ENCODE data around the gene HLTF. TPM values are rescaled to one million over a fixed set of nuclear protein-coding genes. Genes with fewer than 3 reads are reported as not detected.

Gene HLTF
- total and polyA plus RNA-seq, 2 of the 13 experiments (the other 11 are each of a cell fraction or from before 2014, with no cell fraction given) = 12.0 to 22.9 TPM

DNA sequence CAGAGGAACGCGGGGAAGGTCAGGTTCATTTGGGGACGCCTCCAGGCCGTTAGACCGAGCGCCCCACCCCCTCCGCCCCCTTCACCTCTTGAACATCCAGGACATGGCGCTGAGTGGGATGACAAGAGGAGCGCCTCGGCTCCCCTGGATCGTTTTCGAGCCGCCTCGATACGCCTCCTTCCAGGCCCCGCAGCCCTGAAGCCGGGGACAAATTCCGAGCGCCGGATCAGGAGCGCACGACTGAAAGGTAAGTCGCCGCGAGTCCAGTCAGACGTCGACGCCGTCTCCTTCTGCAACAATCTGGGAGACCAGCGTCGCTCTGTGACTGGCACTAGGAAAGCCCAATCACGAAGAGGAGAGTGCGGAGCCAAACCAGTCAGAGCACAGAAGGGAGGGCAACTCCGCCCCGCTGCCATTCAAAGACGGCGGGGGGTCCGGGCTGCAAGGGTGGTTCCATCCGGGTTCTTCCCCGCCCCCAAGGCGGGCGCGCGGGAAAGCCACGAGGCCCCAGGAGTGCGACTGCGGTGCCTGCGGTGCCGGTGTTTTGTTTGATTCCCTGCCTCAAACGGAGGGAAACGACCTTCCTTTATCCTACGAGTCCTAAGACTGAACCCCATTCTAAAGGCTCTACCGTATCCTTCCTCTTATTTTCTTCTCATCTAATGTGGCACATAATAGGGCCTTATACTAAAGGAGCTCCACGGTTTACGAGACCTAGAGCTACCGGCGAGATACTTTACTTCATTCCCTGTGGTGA lies at the start of gene HLTF (continued):
- TF ChIP-seq, protein P1, sequence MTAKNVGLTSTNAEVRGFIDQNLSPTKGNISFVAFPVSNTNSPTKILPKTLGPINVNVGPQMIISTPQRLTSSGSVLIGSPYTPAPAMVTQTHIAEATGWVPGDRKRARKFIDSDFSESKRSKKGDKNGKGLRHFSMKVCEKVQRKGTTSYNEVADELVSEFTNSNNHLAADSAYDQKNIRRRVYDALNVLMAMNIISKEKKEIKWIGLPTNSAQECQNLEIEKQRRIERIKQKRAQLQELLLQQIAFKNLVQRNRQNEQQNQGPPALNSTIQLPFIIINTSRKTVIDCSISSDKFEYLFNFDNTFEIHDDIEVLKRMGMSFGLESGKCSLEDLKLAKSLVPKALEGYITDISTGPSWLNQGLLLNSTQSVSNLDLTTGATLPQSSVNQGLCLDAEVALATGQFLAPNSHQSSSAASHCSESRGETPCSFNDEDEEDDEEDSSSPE (CRISPR knock-in tag; IDR thresholded peaks at IDR 0.05) = peak; percentile 99
- peak; percentile 80 for TF ChIP-seq ZNF788 (CRISPR knock-in tag; IDR thresholded peaks at IDR 0.05; ENCODE audit: borderline replicate concordance)
- TF ChIP-seq, protein P2, sequence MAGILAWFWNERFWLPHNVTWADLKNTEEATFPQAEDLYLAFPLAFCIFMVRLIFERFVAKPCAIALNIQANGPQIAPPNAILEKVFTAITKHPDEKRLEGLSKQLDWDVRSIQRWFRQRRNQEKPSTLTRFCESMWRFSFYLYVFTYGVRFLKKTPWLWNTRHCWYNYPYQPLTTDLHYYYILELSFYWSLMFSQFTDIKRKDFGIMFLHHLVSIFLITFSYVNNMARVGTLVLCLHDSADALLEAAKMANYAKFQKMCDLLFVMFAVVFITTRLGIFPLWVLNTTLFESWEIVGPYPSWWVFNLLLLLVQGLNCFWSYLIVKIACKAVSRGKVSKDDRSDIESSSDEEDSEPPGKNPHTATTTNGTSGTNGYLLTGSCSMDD (CRISPR knock-in tag; IDR thresholded peaks at IDR 0.05) = 0 out of 2 replicates have a peak, but pooled peaks have one; percentile 40
- TF ChIP-seq PHF21A (CRISPR knock-in tag; IDR thresholded peaks at IDR 0.05) = peak; percentile 57; the same call in 1 of the 2 replicates
- 0 out of 2 replicates have a peak, but pooled peaks have one; percentile 53 for TF ChIP-seq KLF15 (CRISPR knock-in tag; IDR thresholded peaks at IDR 0.05; ENCODE audit: borderline replicate concordance)
- TF ChIP-seq ZBTB25 (CRISPR knock-in tag; IDR thresholded peaks at IDR 0.05) = peak; percentile 42; the same call in 1 of the 2 replicates
- peak; percentile 70; the same call in 1 of the 2 replicates for TF ChIP-seq ZNF841 (CRISPR knock-in tag; IDR thresholded peaks at IDR 0.05; ENCODE audit: borderline replicate concordance)
- TF ChIP-seq NR2F2 (IDR thresholded peaks at IDR 0.05; ENCODE audit: borderline replicate concordance, low read depth) = no peak
- no peak for TF ChIP-seq NCOA1 (CRISPR knock-in tag; IDR thresholded peaks at IDR 0.05)
- TF ChIP-seq, protein P3, sequence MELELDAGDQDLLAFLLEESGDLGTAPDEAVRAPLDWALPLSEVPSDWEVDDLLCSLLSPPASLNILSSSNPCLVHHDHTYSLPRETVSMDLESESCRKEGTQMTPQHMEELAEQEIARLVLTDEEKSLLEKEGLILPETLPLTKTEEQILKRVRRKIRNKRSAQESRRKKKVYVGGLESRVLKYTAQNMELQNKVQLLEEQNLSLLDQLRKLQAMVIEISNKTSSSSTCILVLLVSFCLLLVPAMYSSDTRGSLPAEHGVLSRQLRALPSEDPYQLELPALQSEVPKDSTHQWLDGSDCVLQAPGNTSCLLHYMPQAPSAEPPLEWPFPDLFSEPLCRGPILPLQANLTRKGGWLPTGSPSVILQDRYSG (CRISPR knock-in tag; IDR thresholded peaks at IDR 0.05) = peak; percentile 97
- no peak for TF ChIP-seq RBM39 (IDR thresholded peaks at IDR 0.05; ENCODE audit: low read depth, low read length, poor library complexity, severe bottlenecking)
- TF ChIP-seq SP2 (CRISPR knock-in tag; IDR thresholded peaks at IDR 0.05) = peak; percentile 97
- TF ChIP-seq SIX4 (CRISPR knock-in tag; IDR thresholded peaks at IDR 0.05) = no peak
- TF ChIP-seq NFYC (CRISPR knock-in tag; IDR thresholded peaks at IDR 0.05) = peak; percentile 98
- TF ChIP-seq SNAI1 (CRISPR knock-in tag; IDR thresholded peaks at IDR 0.05; ENCODE audit: borderline replicate concordance) = no peak
- TF ChIP-seq, protein P4, sequence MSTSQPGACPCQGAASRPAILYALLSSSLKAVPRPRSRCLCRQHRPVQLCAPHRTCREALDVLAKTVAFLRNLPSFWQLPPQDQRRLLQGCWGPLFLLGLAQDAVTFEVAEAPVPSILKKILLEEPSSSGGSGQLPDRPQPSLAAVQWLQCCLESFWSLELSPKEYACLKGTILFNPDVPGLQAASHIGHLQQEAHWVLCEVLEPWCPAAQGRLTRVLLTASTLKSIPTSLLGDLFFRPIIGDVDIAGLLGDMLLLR (CRISPR knock-in tag; IDR thresholded peaks at IDR 0.05) = peak; percentile 86
- TF ChIP-seq ZSCAN9 (CRISPR knock-in tag; IDR thresholded peaks at IDR 0.05; ENCODE audit: borderline replicate concordance) = peak; percentile 84
- TF ChIP-seq ZBTB21 (CRISPR knock-in tag; IDR thresholded peaks at IDR 0.05) = no peak
- TF ChIP-seq HNF4G (IDR thresholded peaks at IDR 0.05; ENCODE audit: borderline replicate concordance, low read depth, low read length) = no peak
- peak; percentile 44; the same call in 1 of the 2 replicates for TF ChIP-seq HNF4G (CRISPR knock-in tag; IDR thresholded peaks at IDR 0.05; ENCODE audit: borderline replicate concordance, low read depth)
- peak; percentile 89; the same call in 1 of the 2 replicates for TF ChIP-seq KLF6 (CRISPR knock-in tag; IDR thresholded peaks at IDR 0.05)
- TF ChIP-seq ZNF34 (CRISPR knock-in tag; IDR thresholded peaks at IDR 0.05; ENCODE audit: borderline replicate concordance) = no peak
- TF ChIP-seq SMARCC2 (IDR thresholded peaks at IDR 0.05) = no peak
- TF ChIP-seq ZSCAN29 (CRISPR knock-in tag; conservative IDR thresholded peaks at IDR 0.05) = no peak
- no peak for TF ChIP-seq ATM (IDR thresholded peaks at IDR 0.05; ENCODE audit: borderline replicate concordance)
